UCSD-AML1 (cell line): ENCODE data around the gene GEMIN4.
A peak's percentile ranks its signal among the peaks of the same experiment; 100 is the strongest.

Experiments
- DNase-seq: peaks from one replicate; lab custom pipeline; 2025; ENCODE audit not compliant: unreplicated experiment; lab: John Stamatoyannopoulos, UW

Gene GEMIN4

GRCh38 chr17:744937-745336 is 7.1 kb downstream of the GEMIN4 start:
- DNase-seq = no peak

GRCh38 chr17:743139-743538 is 8.9 kb downstream of the GEMIN4 start:
- DNase-seq = no peak

- no peak for DNase-seq
These were observed 9.8 kb downstream of the GEMIN4 start for GRCh38 chr17:742147-742793.

- DNase-seq = peak; percentile 60
These were observed 11.6 kb downstream of the GEMIN4 start for GRCh38 chr17:740240-741017.

- DNase-seq = no peak
These were observed 14.4 kb downstream of the GEMIN4 start for GRCh38 chr17:737561-738113.

GRCh38 chr17:733743-734142 is 18.3 kb downstream of the GEMIN4 start:
- DNase-seq = no peak

- DNase-seq = peak; percentile 28
These were observed 19.0 kb downstream of the GEMIN4 start for GRCh38 chr17:732902-733720.

GRCh38 chr17:732067-732901 is 19.8 kb downstream of the GEMIN4 start, which contains the start of gene TLCD3A:
TSS of gene TLCD3A (plus strand) at chr17:732596. CDS start at chr17:732648, 52 bp downstream.
- DNase-seq = peak; percentile 44

GRCh38 chr17:731644-732066 is 20.4 kb downstream of the GEMIN4 start:
- DNase-seq = no peak

- no peak for DNase-seq
These were observed 23.2 kb downstream of the GEMIN4 start for GRCh38 chr17:728911-729310.

- no peak for DNase-seq
These were observed 25.7 kb downstream of the GEMIN4 start for GRCh38 chr17:726271-726919.

- DNase-seq = no peak
These were observed 26.3 kb downstream of the GEMIN4 start for GRCh38 chr17:725746-726145.

- DNase-seq = no peak
These were observed 27.0 kb downstream of the GEMIN4 start for GRCh38 chr17:725084-725483.

- no peak for DNase-seq
These were observed 30.5 kb downstream of the GEMIN4 start for GRCh38 chr17:721540-721937.

GRCh38 chr17:720706-721539 is 31.1 kb downstream of the GEMIN4 start:
- no peak for DNase-seq

- no peak for DNase-seq
These were observed 34.0 kb downstream of the GEMIN4 start for GRCh38 chr17:718075-718474.

GRCh38 chr17:708132-708531 is 43.9 kb downstream of the GEMIN4 start:
- DNase-seq = no peak

GRCh38 chr17:705863-706262 is 46.2 kb downstream of the GEMIN4 start:
- no peak for DNase-seq

- DNase-seq = no peak
These were observed 47.1 kb downstream of the GEMIN4 start for GRCh38 chr17:705011-705410.
